NCI-H187 (cell line): ENCODE results near the gene SMAD5.

ENCODE experiments used
- DNase-seq, 2 experiments: peaks; one replicate each; lab custom pipeline; 2025; lab: John Stamatoyannopoulos, UW

The SMAD5 gene

DNA sequence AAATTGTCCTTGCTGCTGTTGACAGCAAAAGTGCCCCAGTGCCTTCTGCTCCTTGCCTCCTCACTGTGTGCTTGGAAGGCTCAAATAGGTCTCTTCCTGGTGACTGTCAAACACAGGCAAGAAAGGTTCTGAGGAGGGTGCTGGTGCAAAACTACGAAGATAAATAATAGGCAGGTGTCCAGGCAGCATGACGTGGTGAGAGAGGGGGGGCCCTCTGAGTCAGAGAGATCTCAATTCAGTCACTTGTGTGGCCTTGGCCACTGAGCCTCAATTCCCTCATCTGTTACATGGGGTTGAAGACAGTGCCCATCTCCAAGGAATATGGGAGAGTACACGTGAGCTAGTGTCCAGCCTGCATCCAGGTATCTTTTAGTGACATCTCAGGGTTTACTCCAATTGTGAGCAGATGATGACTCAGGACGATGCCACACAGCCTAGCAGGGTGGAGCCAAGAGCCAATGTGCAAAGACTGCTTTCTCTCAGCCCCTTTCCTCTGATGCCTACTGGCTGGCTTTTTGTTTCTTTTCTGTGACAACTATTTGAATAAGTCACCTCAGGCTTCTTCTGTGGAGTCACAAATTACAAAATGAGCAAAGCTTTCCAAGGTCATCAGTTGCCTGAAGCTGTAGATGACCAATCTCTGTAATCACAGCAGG lies 90.1 kb downstream of the SMAD5 start:
- DNase-seq, result no peak

DNA sequence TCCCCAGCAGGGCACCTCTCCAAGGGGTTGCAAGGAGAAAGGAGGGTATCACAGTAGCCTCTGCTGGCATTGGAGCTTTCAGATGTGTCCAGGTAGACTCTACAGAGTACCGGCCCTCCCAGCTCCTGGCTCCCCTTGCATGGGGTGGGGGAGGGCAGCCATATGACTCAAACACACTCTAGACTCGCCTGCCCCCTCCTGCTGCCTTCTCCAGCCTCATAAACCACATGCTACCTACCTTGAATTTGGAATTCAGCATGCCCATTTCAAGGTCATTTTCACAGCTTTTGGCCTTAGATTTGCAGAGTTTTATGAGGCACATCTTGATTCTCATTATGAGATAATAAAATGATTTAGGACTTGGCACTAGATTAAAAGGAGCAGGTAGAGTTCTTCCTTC lies 93.2 kb downstream of the SMAD5 start:
- DNase-seq, result no peak

DNA sequence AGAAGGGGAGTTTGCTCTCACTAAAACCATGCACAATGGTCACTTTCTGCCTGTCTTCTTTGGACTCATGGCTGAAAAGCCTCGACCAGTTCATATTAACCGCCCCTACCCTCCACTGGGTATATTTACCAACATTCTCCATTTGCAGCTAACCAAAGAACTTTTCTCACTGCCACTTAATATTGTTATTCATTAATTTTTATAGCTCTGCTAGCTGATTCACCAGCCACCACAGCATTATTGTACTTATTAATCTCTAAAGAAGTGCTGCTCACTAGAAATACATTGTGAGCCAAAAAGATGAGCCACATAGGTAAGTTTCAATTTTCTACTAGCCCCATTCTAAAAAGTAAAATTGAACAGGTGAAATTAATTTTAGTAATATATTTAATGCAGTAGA lies 93.8 kb downstream of the SMAD5 start:
- DNase-seq, result no peak

DNA sequence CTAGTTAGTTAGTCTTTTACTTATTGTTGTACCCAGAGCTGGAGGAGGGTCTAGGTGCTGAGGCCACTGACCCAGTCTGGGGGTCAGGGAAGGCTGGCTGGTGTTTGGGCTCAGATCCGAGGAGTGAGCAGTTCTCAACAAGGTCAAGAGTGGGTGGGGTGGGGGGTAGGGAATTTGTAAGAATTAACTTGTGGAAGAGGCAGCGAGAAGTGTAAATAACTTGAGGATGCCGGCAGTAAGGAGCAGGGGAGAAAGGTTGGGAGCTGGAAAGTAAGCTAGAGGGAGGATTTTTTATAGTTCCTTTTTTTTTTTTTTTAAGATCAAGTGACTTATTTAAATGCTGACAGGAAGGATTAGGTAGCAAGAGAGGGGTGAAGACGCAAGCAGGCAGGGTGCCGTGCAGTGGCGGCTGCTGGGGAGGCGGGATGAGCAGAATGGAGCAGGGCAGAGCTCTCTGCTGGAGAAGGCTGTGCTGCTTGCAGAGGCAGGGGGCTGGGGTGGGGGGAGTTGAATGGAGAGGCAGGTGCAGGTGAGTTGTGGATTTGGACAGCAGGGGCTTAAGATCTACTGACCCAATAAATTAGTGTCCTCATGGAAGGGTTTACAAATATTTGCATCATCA lies 95.6 kb downstream of the SMAD5 start:
- no peak for DNase-seq

DNA sequence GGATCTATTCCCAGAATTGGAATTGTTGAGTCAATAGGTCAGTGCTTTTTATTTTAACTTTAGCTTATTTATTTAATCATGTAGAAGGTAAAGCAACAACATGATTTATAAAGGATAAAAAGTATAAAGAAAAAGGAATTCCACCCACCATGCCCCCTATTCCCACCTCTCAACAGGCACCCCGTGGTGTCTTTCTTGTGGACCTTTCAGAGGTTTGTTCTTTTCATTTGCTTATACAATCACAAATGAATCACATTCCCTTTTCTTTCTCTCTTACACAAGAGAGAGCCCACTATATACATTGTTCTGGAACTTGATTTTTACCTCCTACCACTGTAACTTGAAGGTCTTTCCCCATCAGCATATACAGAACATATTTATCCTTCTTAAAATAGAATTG lies 97.5 kb downstream of the SMAD5 start:
- DNase-seq, result no peak

DNA sequence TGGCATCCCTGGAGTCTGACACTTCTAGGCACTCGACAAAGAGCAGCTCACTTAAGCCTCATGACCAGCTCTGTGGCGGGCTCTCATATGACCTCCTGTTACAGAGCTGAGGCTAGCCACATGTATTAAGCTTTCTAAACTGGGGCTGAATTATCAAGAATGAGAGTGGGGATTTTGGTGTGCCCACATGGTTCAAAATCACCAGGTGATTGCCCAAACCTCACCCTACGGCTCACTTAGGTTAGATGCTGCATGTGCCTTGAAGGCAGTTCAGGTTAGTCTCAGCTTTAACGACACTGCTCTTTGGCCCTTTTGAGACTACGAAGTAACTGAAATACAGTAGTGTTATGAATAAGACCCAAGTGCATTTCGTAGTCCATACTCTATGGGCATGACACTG lies 99.7 kb downstream of the SMAD5 start:
- DNase-seq, result no peak
